Activated naive CD4-positive, alpha-beta T cell treated with anti-CD3 and anti-CD28 coated beads for 36 hours (primary cell): Measurements from ENCODE around the gene LILRA5. TPM values are rescaled to one million over a fixed set of nuclear protein-coding genes. Genes with fewer than 3 reads are reported as not detected.
"Not testable (repeated sequence)": the region's sequence is repeated elsewhere in the genome, so short reads cannot be mapped to it uniquely, and the experiment has no call there.

ENCODE experiments used
- CTCF ChIA-PET: fragments of 350-600 bp; sonication (Branson Sonifier 250); formaldehyde crosslinking; loops from one replicate; lab custom pipeline; 2021; ENCODE audit warnings: antibody characterized with exemption; lab: Charles Lee
- DNase-seq: peaks from one replicate; pipeline ENCODE4 v3.0.0-alpha.2; 2020
- H3K27ac Mint-ChIP-seq: one replicate; pipeline ENCODE4 v1.8.0; 2021; ENCODE audit warnings: mild to moderate bottlenecking, mixed read lengths
- H3K27me3 Mint-ChIP-seq: one replicate; pipeline ENCODE4 v1.8.0; 2021; ENCODE audit warnings: low read depth, mixed read lengths
- H3K36me3 Mint-ChIP-seq: one replicate; pipeline ENCODE4 v1.8.0; 2021; ENCODE audit warnings: low read depth, mixed read lengths
- H3K4me1 Mint-ChIP-seq: one replicate; pipeline ENCODE4 v1.8.0; 2021; ENCODE audit warnings: low read depth, mixed read lengths
- H3K4me3 Mint-ChIP-seq: one replicate; pipeline ENCODE4 v1.8.0; 2021; ENCODE audit warnings: mild to moderate bottlenecking, moderate library complexity, mixed read lengths
- H3K9me3 Mint-ChIP-seq: one replicate; pipeline ENCODE4 v1.8.0; 2021; ENCODE audit warnings: mixed read lengths
- intact Hi-C: fragments of 100-400 bp; cut with micrococcal nuclease; formaldehyde crosslinking; loops from one replicate; pipeline ENCODE4 v1.15.1; 2023
- total RNA-seq, 2 experiments: library from RNA; stranded (reverse); gene quantifications; one replicate each; pipeline ENCODE4 v1.2.3, GENCODE V29; 2021

The LILRA5 gene
- not detected for total RNA-seq

- intact Hi-C loops: no loop called here
- peaks cover 20% of the 10 kb centered on the region for H3K27me3 Mint-ChIP-seq
- H3K27ac Mint-ChIP-seq: no peak within 1 kb of the TSS
- no peaks in the 10 kb centered on the region for H3K9me3 Mint-ChIP-seq
- no peaks in the 10 kb centered on the region for H3K36me3 Mint-ChIP-seq
- H3K4me3 Mint-ChIP-seq: no peak within 1 kb of the TSS
- CTCF ChIA-PET: no interaction called here
- H3K4me1 Mint-ChIP-seq: no peaks in the 10 kb centered on the region
- no peak for DNase-seq
Measured at GRCh38 chr19:54312436-54313377, at the start of gene LILRA5. Gene LILRA5, minus strand, starts transcription at chr19:54313166. Its CDS starts 147 bp downstream, at chr19:54313019.

DNA sequence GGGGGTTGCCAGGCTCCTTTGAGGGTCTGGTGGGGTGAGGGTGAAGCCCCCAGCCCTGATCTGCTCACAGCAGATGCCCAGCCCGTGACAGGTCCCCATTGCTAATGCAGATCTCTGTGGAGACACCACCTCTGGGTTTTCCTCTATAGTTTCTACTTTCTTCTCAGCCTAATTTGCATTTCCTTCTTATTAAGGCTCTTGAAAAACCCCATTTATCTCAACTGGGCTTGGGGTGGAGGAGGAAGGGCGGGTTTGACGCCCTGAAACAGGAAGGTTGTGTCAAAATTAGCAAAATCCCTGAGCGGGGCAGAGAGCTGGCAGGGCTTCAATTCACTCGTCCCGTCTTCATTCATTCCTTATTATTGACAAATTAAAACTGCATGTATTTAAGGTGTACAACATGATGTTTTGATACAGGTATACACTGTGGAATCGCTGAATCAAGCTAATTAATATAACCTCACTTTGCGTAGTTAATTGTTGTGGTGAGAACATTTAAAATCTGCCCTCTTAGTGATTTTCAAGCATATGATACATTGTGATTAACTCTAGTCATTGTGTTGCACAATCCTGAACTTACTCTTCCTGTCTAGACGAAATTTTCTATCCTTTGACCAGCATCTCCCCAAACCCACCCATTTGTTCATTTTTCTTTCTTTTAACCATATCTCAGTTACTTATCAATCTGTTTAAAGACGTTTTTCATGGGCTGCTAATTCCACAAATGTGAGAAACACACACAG is 48.9 kb upstream of the LILRA5 start:
- CTCF ChIA-PET: interaction anchor here (1.1 kb wide), 1 partner anchor 29 kb away, joined by 3 read pairs; no protein-coding TSS in a partner anchor
- Mint-ChIP-seq H3K4me1 (peaks cover 49% of the 10 kb centered on the region), H3K27ac (peak overlapping the region; percentile 75), H3K4me3 (peak overlapping the region; percentile 71)
- not testable (repeated sequence) for H3K36me3 Mint-ChIP-seq, DNase-seq, H3K27me3 Mint-ChIP-seq, H3K9me3 Mint-ChIP-seq
- intact Hi-C loops: loop anchor here (5.0 kb wide), 2 partner anchors 115 to 495 kb away; partner anchors contain the start of gene MYADM

DNA sequence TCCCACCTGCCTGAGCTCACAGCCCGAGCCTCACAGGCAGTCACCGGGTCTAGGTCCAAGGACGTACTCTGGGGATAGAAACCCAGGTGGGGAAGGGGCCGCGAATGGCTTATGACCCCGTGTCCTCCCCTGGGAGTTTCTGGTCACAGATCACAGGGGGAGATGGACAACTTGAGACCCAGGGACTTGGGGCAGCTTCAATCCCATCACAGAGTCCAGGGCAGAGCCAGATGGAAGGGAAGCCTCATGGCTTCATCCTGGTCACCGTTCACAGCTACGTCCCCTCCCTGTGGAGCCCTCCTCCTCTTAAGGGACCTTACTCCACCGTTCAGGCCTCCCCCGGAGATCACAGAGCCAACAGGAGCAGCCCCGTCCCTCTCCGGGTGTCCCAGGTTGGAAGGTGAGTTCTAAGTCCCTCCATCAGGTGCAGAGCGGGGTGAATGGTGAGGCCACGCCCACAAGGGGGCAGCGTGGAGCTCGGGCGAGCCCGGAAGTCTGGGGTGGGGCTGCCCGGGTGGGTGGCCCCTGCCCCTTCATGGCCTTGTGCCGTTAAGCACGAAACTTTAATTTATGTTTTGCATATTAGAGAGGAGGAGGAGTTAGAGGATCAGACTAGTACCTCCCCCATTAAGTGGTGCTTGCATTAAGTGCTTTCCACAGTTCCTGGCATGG is 46.3 kb upstream of the LILRA5 start:
- H3K27ac Mint-ChIP-seq, H3K27me3 Mint-ChIP-seq, H3K4me3 Mint-ChIP-seq, H3K36me3 Mint-ChIP-seq, H3K9me3 Mint-ChIP-seq, intact Hi-C loops: not testable (repeated sequence)
- peak; percentile 76 for DNase-seq
- peaks cover 34% of the 10 kb centered on the region for H3K4me1 Mint-ChIP-seq
- CTCF ChIA-PET: interaction anchor here (1.1 kb wide), 1 partner anchor 31 kb away, joined by 3 read pairs; no protein-coding TSS in a partner anchor

- CTCF ChIA-PET: interaction anchor here (1.1 to 3.5 kb wide), 3 partner anchors 15 to 34 kb away, joined by 3 to 27 read pairs (median 6); no protein-coding TSS in a partner anchor
- no peak overlapping the region for H3K4me3 Mint-ChIP-seq
- intact Hi-C loops: no loop called here
- no peaks in the 10 kb centered on the region for H3K36me3 Mint-ChIP-seq
- peaks cover 23% of the 10 kb centered on the region for H3K4me1 Mint-ChIP-seq
- no peak overlapping the region for H3K27ac Mint-ChIP-seq
- no peaks in the 10 kb centered on the region for H3K27me3 Mint-ChIP-seq
- DNase-seq: no peak
- H3K9me3 Mint-ChIP-seq: no peaks in the 10 kb centered on the region
Measured at GRCh38 chr19:54357381-54357780, 44.4 kb upstream of the LILRA5 start.

GRCh38 chr19:54356444-54357056 is 43.6 kb upstream of the LILRA5 start:
- no peak for DNase-seq
- no peaks in the 10 kb centered on the region for H3K36me3 Mint-ChIP-seq
- intact Hi-C loops: no loop called here
- H3K4me3 Mint-ChIP-seq: no peak overlapping the region
- CTCF ChIA-PET: interaction anchor here (1.1 to 3.5 kb wide), 3 partner anchors 16 to 35 kb away, joined by 3 to 27 read pairs (median 6); no protein-coding TSS in a partner anchor
- no peaks in the 10 kb centered on the region for H3K27me3 Mint-ChIP-seq
- H3K9me3 Mint-ChIP-seq: no peaks in the 10 kb centered on the region
- peaks cover 16% of the 10 kb centered on the region for H3K4me1 Mint-ChIP-seq
- no peak overlapping the region for H3K27ac Mint-ChIP-seq

- H3K9me3 Mint-ChIP-seq: no peaks in the 10 kb centered on the region
- CTCF ChIA-PET: interaction anchor here (0.6 to 3.5 kb wide), 4 partner anchors 17 to 35 kb away, joined by 3 to 27 read pairs (median 15); no protein-coding TSS in a partner anchor
- H3K36me3 Mint-ChIP-seq: no peaks in the 10 kb centered on the region
- H3K27me3 Mint-ChIP-seq: no peaks in the 10 kb centered on the region
- intact Hi-C loops: no loop called here
- no peak overlapping the region for H3K4me3 Mint-ChIP-seq
- peaks cover 7% of the 10 kb centered on the region for H3K4me1 Mint-ChIP-seq
- no peak for DNase-seq
- no peak overlapping the region for H3K27ac Mint-ChIP-seq
Measured at GRCh38 chr19:54355675-54356074, 42.7 kb upstream of the LILRA5 start.

DNA sequence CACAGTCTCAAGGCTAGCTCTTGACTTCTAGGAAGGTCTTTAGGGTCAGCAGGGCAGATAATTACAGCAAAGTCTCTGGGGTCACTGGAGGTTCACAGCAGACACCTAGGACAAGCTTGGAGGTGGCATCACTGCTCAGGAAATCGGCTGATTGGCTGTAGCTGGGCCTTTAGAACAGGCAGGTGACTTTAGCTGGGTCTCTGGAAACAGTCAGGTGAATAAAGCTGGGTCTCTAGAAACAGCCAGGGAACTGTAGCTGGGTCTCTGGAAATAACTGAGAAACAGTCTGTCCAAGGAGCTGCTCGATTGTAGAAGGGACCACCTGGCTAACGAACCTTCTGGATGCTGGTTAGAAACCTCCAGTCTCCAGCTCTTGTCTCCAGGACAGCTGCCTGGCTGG is 41.8 kb upstream of the LILRA5 start:
- CTCF ChIA-PET: interaction anchor here (0.6 to 3.5 kb wide), 7 partner anchors 10 to 36 kb away, joined by 3 to 27 read pairs (median 3); partner anchors contain the start of genes LAIR1 and LILRA4
- H3K9me3 Mint-ChIP-seq: no peaks in the 10 kb centered on the region
- intact Hi-C loops: loop anchor here (1.0 kb wide), 1 partner anchor 29 kb away; no protein-coding TSS in a partner anchor
- DNase-seq: no peak
- H3K27me3 Mint-ChIP-seq: no peaks in the 10 kb centered on the region
- H3K4me3 Mint-ChIP-seq: no peak overlapping the region
- peaks cover 3% of the 10 kb centered on the region for H3K4me1 Mint-ChIP-seq
- H3K27ac Mint-ChIP-seq: no peak overlapping the region
- no peaks in the 10 kb centered on the region for H3K36me3 Mint-ChIP-seq

- DNase-seq: no peak
- H3K9me3 Mint-ChIP-seq: no peaks in the 10 kb centered on the region
- H3K4me3 Mint-ChIP-seq: no peak overlapping the region
- H3K27ac Mint-ChIP-seq: no peak overlapping the region
- H3K36me3 Mint-ChIP-seq: no peaks in the 10 kb centered on the region
- intact Hi-C loops: no loop called here
- H3K27me3 Mint-ChIP-seq: no peaks in the 10 kb centered on the region
- CTCF ChIA-PET: interaction anchor here (0.9 to 3.2 kb wide), 2 partner anchors 27 to 31 kb away, joined by 4 to 27 read pairs; no protein-coding TSS in a partner anchor
- peaks cover 3% of the 10 kb centered on the region for H3K4me1 Mint-ChIP-seq
Measured at GRCh38 chr19:54352546-54352945, 39.6 kb upstream of the LILRA5 start.

DNA sequence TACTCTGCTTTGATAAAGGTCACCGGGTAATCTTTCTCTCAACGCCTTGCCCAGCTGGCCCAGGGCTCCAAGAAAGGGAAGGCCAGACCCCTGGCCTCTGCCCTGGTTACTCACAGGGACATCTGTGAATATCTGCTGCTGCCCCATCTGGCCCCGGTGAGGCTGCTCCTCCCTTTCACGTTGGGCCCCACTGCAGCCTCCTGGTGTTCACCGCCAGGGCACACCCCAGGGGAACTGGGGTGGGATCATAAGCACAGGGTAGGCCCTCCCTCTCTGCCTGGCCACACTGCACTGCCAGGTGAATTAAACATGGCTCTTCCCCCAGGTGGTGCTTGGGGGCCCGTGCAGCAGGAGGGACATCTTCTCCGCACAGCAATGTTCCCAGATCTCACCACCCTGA is 39.1 kb upstream of the LILRA5 start:
- Mint-ChIP-seq H3K27me3 (no peaks in the 10 kb centered on the region), H3K4me1 (peaks cover 3% of the 10 kb centered on the region), H3K27ac (no peak overlapping the region), H3K9me3 (no peaks in the 10 kb centered on the region), H3K36me3 (no peaks in the 10 kb centered on the region), H3K4me3 (no peak overlapping the region)
- CTCF ChIA-PET: interaction anchor here (1.4 kb wide), 1 partner anchor 27 kb away, joined by 3 read pairs; no protein-coding TSS in a partner anchor
- DNase-seq: no peak
- intact Hi-C loops: no loop called here

DNA sequence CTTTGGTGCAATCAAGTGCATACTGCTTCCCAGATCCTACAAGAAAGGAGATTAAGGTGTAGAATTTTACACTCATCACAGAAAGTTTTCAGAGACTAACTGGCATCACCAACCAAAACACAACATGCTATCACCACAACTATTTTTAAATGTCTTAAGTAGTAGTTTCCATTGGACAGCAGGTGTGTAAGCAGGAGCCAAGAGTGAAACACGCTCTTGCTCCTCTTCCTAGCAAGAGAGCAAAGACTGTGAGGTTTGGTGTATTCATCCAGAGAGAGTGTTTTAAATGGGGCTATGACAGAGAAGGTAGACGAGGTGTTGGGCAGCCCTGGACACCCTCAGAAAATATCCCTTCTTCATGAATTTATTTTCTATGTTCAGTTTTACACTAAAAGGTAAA is 38.5 kb upstream of the LILRA5 start:
- CTCF ChIA-PET: interaction anchor here (1.2 to 1.4 kb wide), 2 partner anchors 27 to 40 kb away, joined by 3 to 5 read pairs; no protein-coding TSS in a partner anchor
- DNase-seq: no peak
- intact Hi-C loops: no loop called here
- no peaks in the 10 kb centered on the region for H3K27me3 Mint-ChIP-seq
- H3K4me3 Mint-ChIP-seq: no peak overlapping the region
- H3K27ac Mint-ChIP-seq: no peak overlapping the region
- no peaks in the 10 kb centered on the region for H3K9me3 Mint-ChIP-seq
- H3K36me3 Mint-ChIP-seq: no peaks in the 10 kb centered on the region
- peaks cover 3% of the 10 kb centered on the region for H3K4me1 Mint-ChIP-seq

GRCh38 chr19:54345938-54346386 is 33.0 kb upstream of the LILRA5 start:
- Mint-ChIP-seq H3K27ac (no peak overlapping the region), H3K4me1 (no peaks in the 10 kb centered on the region), H3K9me3 (no peaks in the 10 kb centered on the region), H3K4me3 (no peak overlapping the region), H3K36me3 (no peaks in the 10 kb centered on the region), H3K27me3 (no peaks in the 10 kb centered on the region)
- DNase-seq: no peak
- intact Hi-C loops: no loop called here
- CTCF ChIA-PET: no interaction called here
